Activated T-helper 1 cell treated with anti-CD3 and anti-CD28 coated beads, Interleukin-12 subunit alpha, Interleukin-12 subunit beta, Interleukin-2, Interleukin-4 antibody, amounts not matched to agents 30 ng/mL and 10 ng/mL and 1 ng/mL, durations not matched to agents 14 hours and 24 hours and 36 hours (primary cell): ENCODE results near the gene ZNF490. TPM values are rescaled to one million over a fixed set of nuclear protein-coding genes. Genes with fewer than 3 reads are reported as not detected.

Experiments used
- DNase-seq: peaks from one replicate; pipeline ENCODE4 v3.0.0; 2021; ENCODE audit warnings: low spot score
- H3K27ac Mint-ChIP-seq: one replicate; pipeline ENCODE4 v1.8.0; 2021; ENCODE audit warnings: mild to moderate bottlenecking, mixed read lengths
- H3K27me3 Mint-ChIP-seq: one replicate; pipeline ENCODE4 v1.8.0; 2022; ENCODE audit warnings: mild to moderate bottlenecking, moderate library complexity, mixed read lengths; ENCODE audit not compliant: insufficient read depth
- H3K36me3 Mint-ChIP-seq: one replicate; pipeline ENCODE4 v1.8.0; 2021; ENCODE audit warnings: low read depth, mixed read lengths
- H3K4me1 Mint-ChIP-seq: one replicate; pipeline ENCODE4 v1.8.0; 2021; ENCODE audit warnings: low read depth, mixed read lengths
- H3K4me3 Mint-ChIP-seq: one replicate; pipeline ENCODE4 v1.8.0; 2021; ENCODE audit warnings: mild to moderate bottlenecking, moderate library complexity, mixed read lengths
- H3K9me3 Mint-ChIP-seq: one replicate; pipeline ENCODE4 v1.8.0; 2021; ENCODE audit warnings: mixed read lengths
- intact Hi-C: fragments of 100-400 bp; cut with micrococcal nuclease; formaldehyde crosslinking; loops from one replicate; pipeline ENCODE4 v1.15.1; 2024
- total RNA-seq: library from RNA; stranded (reverse); gene quantifications from 2 replicates; pipeline ENCODE4 v1.2.3, GENCODE V29; 2022

ZNF490 gene
- total RNA-seq, 1 donor from 2014 or later, result 9.2 TPM

GRCh38 chr19:12551060-12551832 lies 59.4 kb downstream of the ZNF490 start, which contains the start of gene ZNF564:
Gene ZNF564 (minus strand): TSS chr19:12551482. CDS start chr19:12551332, 150 bp downstream.
- peak within 1 kb of the TSS; percentile 91 for H3K27ac Mint-ChIP-seq
- peaks cover 21% of the 10 kb centered on the region for H3K36me3 Mint-ChIP-seq
- peak within 1 kb of the TSS; percentile 95 for H3K4me3 Mint-ChIP-seq
- no peaks in the 10 kb centered on the region for H3K27me3 Mint-ChIP-seq
- intact Hi-C loops, result loop anchor here (1.0 to 5.0 kb wide), 12 partner anchors 56 to 629 kb away; partner anchors contain the start of genes ZNF136, ZNF44, ZNF443 and ZNF490
- peak; percentile 92 for DNase-seq
- peaks cover 20% of the 10 kb centered on the region for H3K4me1 Mint-ChIP-seq
- H3K9me3 Mint-ChIP-seq, result peaks cover 11% of the 10 kb centered on the region

- Mint-ChIP-seq H3K4me3 (no peak overlapping the region), H3K4me1 (peaks cover 24% of the 10 kb centered on the region), H3K27me3 (no peaks in the 10 kb centered on the region), H3K36me3 (peaks cover 47% of the 10 kb centered on the region), H3K27ac (no peak overlapping the region), H3K9me3 (peaks cover 39% of the 10 kb centered on the region)
- no peak for DNase-seq
- intact Hi-C loops, result no loop called here
Measured at GRCh38 chr19:12546903-12547302, 63.7 kb downstream of the ZNF490 start.

- Mint-ChIP-seq H3K9me3 (peaks cover 39% of the 10 kb centered on the region), H3K27me3 (no peaks in the 10 kb centered on the region), H3K36me3 (peaks cover 46% of the 10 kb centered on the region), H3K4me3 (no peak overlapping the region), H3K27ac (no peak overlapping the region), H3K4me1 (peaks cover 19% of the 10 kb centered on the region)
- intact Hi-C loops, result no loop called here
- no peak for DNase-seq
Measured at GRCh38 chr19:12546068-12546467, 64.5 kb downstream of the ZNF490 start.

GRCh38 chr19:12545267-12545666 lies 65.3 kb downstream of the ZNF490 start:
- Mint-ChIP-seq H3K9me3 (peaks cover 40% of the 10 kb centered on the region), H3K4me1 (peaks cover 19% of the 10 kb centered on the region), H3K27me3 (no peaks in the 10 kb centered on the region), H3K36me3 (peaks cover 46% of the 10 kb centered on the region), H3K27ac (no peak overlapping the region), H3K4me3 (no peak overlapping the region)
- intact Hi-C loops, result no loop called here
- no peak for DNase-seq

- H3K9me3 Mint-ChIP-seq, result peaks cover 43% of the 10 kb centered on the region
- H3K27ac Mint-ChIP-seq, result no peak overlapping the region
- H3K4me3 Mint-ChIP-seq, result no peak overlapping the region
- DNase-seq, result no peak
- peaks cover 15% of the 10 kb centered on the region for H3K4me1 Mint-ChIP-seq
- intact Hi-C loops, result no loop called here
- H3K27me3 Mint-ChIP-seq, result no peaks in the 10 kb centered on the region
- peaks cover 48% of the 10 kb centered on the region for H3K36me3 Mint-ChIP-seq
Measured at GRCh38 chr19:12544401-12544876, 66.2 kb downstream of the ZNF490 start.

GRCh38 chr19:12543855-12544254 lies 66.8 kb downstream of the ZNF490 start:
- H3K4me3 Mint-ChIP-seq, result no peak overlapping the region
- no peak for DNase-seq
- peaks cover 11% of the 10 kb centered on the region for H3K4me1 Mint-ChIP-seq
- H3K36me3 Mint-ChIP-seq, result peaks cover 44% of the 10 kb centered on the region
- intact Hi-C loops, result no loop called here
- no peak overlapping the region for H3K27ac Mint-ChIP-seq
- no peaks in the 10 kb centered on the region for H3K27me3 Mint-ChIP-seq
- H3K9me3 Mint-ChIP-seq, result peaks cover 43% of the 10 kb centered on the region

Other genes starting within 250 kb of the ZNF490 start
- 0.39 and 0.47 TPM in 2 replicates for gene ZNF442, start 245.1 kb downstream of the ZNF490 start, total RNA-seq
- 3.1 TPM in 2 replicates for gene ZNF799, start 209.5 kb downstream of the ZNF490 start, total RNA-seq
- gene ZNF443, start 169.8 kb downstream of the ZNF490 start, total RNA-seq, result 3.8 TPM in 2 replicates
- 0.26 TPM in 1 of 2 replicates, not detected in the other for gene ZNF709, start 126.0 kb downstream of the ZNF490 start, total RNA-seq
- 7.4 and 8.3 TPM in 2 replicates for gene ZNF564, start 59.3 kb downstream of the ZNF490 start, total RNA-seq
- gene ZNF791, start 107 bp upstream of the ZNF490 start, total RNA-seq, result 23.5 and 29.0 TPM in 2 replicates
- gene MAN2B1, start 55.9 kb upstream of the ZNF490 start, total RNA-seq, result 132 and 143 TPM in 2 replicates
- 25.6 and 27.1 TPM in 2 replicates for gene WDR83, start 56.0 kb upstream of the ZNF490 start, total RNA-seq
- gene DHPS, start 71.1 kb upstream of the ZNF490 start, total RNA-seq, result 144 and 147 TPM in 2 replicates
- 0.73 TPM in 1 of 2 replicates, not detected in the other for gene GNG14, start 77.2 kb upstream of the ZNF490 start, total RNA-seq
- 11.8 and 12.2 TPM in 2 replicates for gene FBXW9, start 85.8 kb upstream of the ZNF490 start, total RNA-seq
- gene TNPO2, start 113.1 kb upstream of the ZNF490 start, total RNA-seq, result 152 and 153 TPM in 2 replicates
- 231 and 239 TPM in 2 replicates for gene TRIR, start 123.9 kb upstream of the ZNF490 start, total RNA-seq
- gene GET3, start 126.7 kb upstream of the ZNF490 start, total RNA-seq, result 68.0 and 70.9 TPM in 2 replicates
- 0.12 TPM in 1 of 2 replicates, not detected in the other for gene BEST2, start 141.0 kb upstream of the ZNF490 start, total RNA-seq
- 13.3 and 15.7 TPM in 2 replicates for gene HOOK2, start 164.7 kb upstream of the ZNF490 start, total RNA-seq
- gene JUNB, start 180.7 kb upstream of the ZNF490 start, total RNA-seq, result 311 and 312 TPM in 2 replicates
- gene PRDX2, start 191.0 kb upstream of the ZNF490 start, total RNA-seq, result 277 and 280 TPM in 2 replicates
- 28.0 and 28.1 TPM in 2 replicates for gene THSD8, start 191.3 kb upstream of the ZNF490 start, total RNA-seq
- gene RNASEH2A, start 195.8 kb upstream of the ZNF490 start, total RNA-seq, result 36.1 and 37.5 TPM in 2 replicates
- not detected in 2 replicates for gene RTBDN, start 223.8 kb upstream of the ZNF490 start, total RNA-seq
- 1.4 and 1.7 TPM in 2 replicates for gene MAST1, start 227.7 kb upstream of the ZNF490 start, total RNA-seq